HG03432 (cell line): ENCODE measurements around the gene ISOC1.
A peak's percentile ranks its signal among the peaks of the same experiment; 100 is the strongest.

Experiments
- ATAC-seq: cut with Tn5 transposase; IDR thresholded peaks from one replicate; pipeline ENCODE4 v1.9.1; 2021; ENCODE audit warnings: mild to moderate bottlenecking, moderate library complexity; ENCODE audit not compliant: unreplicated experiment

Gene ISOC1

DNA sequence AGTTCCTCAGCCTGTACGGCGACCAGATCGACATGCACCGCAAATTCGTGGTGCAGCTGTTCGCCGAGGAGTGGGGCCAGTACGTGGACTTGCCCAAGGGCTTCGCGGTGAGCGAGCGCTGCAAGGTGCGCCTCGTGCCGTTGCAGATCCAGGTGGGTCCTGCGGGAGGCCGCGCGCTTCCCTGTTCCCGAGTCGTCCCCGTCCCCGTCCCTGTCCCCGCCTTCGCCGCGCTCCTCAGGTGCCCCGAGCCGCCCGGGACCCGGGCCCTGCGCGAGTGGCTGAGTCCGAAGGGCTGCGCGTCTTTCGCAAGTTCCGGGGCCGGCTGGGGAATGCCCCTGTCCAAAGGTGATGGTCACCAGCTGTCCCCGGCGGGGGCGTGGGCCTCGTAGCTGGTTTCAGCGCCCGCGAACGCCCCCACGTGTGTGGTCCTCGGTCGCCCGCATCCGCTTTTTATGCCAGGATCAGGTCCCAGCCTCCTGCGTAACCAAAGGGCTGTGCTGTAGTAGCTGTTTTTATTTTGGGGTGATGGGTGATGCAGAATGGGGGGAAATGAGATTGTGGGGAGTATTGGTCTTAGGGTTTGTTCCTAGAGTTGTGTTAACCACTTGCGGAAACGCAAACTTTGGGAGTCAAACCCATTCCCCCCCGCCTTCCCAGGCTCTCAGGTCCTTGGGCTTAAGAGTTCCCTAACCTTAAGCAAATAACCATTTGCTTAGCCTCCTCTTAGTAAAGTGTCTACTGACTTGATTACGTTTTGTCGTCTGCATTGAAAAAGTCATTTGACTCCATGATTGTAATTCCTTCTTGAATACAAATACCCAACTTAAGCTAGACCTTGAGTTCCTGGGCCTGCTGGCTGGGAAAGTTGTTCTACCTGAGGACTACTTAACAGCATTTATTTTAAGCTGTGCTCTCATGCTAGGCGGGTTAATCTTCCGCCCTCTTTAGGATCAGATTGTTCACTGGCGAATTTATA lies 663 bp downstream of the ISOC1 start:
- ATAC-seq = peak; percentile 68

DNA sequence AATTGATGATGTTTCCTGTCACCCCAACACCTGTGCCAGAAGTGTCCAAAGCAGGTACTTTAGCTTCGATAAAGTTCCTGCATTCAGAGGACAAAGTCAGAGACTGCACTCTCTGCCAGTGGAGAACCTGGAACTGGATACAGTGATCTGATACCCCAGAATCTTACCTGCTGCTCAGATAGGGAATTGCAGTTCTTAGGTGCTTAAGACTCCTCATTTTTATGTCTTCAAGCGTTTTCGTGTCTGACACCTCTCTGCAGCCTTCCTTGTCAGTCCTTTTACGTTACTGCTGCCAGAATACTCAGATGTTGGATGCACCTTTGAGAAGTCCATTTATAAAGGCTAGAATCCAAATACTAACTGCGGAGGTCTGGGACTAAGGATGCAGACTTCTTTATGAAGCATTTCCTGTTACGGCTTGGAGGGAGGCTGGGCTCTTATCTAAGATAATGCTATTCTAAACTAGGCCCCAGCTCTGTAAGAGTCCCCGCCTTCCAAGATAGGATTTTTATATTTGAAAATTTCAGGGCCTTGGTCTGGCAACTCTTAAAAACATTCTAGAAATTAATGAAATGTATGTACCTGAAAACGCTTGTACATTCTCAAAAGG lies 1.9 kb downstream of the ISOC1 start:
- no peak for ATAC-seq

DNA sequence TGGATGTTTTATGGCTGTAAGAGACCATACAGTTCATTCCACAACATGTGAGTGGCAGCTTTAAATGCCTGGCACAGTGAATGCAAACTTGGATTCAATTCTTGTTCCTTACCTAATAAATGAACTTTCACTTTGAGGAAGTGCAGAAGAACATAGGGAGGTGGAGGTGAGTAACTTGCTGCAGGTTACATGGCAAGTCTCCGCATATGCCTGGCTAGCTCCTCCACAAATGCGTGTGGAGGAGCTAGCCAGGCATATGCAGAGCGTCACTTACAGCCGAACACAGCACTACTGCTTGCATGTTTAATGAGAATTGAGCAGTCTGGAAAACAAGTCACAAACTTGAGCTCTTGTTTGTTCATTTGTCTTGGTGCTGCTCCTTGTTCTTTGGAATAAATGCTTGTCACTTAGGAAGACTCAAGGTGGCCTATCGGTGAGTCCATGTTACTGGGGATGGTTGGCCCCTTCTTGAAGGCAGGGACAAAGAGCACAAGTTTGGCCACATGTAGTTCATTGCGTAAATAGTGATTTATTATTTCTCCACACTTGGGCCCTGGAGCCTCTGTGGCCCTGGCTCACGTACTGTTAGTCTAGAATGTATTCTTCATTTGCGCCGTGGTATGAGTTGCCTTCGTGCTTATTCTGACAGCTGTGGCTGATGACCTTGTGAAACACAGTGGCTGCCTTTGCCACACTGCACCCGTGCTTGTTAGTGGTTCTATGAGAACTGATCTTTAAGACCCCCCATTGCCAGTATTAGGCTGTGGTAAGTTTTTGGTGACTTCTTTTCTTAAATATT lies 3.1 kb downstream of the ISOC1 start:
- no peak for ATAC-seq

DNA sequence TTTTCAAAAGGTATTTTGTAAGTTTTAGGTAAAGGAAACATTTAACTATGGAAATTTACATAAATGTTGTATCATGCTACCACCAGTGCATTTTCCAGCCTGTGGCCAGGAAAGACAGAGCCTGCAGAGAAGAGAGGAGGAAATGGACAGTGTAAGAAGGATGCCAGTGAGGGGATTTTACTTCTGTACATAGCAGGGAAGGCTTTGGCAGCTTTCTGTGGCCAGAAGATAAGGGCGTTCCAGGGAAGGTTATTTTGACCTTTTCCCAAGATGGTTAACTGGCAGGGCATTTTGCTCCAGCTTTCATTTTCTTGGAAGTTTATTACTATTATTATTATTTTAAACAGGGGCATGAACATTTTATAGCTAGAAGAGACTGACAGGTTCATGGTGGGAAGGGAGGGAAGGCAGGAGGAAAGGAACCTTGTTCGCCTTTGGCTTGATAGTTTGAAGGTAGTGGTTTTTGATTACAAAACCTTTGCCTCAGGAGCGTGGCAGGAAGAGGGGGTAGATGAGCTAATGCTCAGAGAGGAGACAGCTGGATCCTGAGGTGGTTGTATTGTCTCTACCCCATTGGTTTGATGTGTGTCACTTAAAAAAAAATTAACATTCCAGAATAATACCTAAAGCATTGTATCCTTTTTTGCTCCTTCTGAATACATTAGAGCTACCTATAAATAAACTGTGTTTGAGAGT lies 4.1 kb downstream of the ISOC1 start:
- ATAC-seq = no peak

DNA sequence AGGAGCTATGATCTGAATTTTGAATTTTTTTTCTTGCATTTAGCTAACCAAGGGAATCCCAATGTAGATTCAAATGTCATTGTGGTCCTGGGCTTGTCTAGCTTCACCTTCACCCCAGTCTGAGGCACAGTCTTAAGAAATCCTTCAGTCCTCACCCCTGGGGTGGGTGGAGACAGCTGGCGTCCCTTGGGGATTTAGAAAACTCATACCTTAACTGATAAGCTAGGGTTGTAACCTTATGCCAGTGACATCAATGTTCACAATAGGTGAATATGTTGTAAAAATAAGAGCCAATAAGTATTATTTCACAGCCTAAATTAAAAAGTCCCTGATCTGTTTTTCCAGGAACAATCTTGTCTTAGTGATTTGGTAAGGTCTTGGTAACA lies 4.6 kb downstream of the ISOC1 start:
- no peak for ATAC-seq

DNA sequence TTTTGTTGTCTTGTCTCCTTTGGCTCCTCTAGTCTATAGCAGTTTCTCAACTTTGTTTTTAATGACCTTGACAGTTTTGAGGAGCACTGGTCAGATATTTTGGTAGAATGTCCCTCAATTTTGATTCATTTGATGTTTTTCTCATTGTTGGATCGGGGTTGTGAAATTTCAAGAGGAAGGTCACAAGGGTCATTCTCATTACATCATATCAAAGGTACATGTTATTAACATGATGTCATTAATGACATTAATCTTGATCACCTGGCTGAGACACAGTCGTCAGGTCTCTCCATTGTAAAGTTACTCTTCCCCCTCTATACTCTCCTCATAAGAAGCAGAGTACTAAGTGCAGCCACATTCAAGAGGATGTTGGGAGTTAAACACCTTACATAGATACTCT lies 7.2 kb downstream of the ISOC1 start:
- ATAC-seq = no peak

DNA sequence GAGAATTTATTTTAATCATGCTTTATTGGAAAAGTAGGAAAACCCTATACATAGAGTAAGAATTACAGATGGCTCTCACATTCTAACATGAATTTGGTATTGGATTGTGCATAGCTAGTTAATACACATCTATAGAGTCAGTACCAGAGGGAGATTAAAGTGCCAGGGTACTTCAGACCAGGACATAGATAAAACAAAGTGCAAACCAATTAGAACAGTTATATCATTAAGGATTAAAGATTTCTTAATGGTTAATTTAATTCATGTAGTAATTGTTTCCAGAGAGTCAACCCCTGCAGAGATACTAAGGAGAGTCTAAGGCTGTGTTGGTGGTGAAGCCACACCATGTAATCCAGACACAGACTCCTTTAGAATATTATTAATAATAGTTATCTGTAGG lies 8.8 kb downstream of the ISOC1 start:
- ATAC-seq = no peak

DNA sequence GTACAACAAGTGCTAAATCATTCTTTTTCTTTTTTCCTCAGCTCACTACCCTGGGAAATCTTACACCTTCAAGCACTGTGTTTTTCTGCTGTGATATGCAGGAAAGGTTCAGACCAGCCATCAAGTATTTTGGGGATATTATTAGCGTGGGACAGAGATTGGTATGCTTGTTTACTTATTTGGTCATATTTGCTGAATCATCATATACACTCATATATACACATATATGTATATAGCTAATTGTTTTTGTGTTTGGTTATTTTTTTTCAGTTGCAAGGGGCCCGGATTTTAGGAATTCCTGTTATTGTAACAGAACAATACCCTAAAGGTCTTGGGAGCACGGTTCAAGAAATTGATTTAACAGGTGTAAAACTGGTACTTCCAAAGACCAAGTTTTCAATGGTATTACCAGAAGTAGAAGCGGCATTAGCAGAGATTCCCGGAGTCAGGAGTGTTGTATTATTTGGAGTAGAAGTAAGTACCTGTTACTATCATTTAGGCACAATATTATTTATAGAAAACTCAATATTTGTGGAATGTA lies 10.4 kb downstream of the ISOC1 start:
- no peak for ATAC-seq

DNA sequence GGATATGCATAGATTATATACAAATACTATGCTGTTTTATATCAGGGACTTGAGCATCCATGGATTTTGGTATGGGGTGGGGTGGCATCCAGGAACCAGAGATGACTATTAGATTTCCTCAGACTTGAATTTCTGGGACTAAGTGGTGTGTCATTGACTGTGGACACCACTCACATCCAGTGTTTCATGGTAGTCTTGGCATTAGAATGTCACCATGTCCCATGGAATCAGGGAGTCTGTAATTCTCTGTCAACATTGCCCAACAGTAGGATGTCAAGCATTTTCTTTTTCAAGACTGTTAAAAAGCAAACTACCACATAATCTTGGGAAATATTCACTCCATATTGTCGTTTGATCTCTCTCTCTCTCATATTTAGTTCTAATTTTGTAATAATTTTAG lies 13.1 kb downstream of the ISOC1 start:
- no peak for ATAC-seq

DNA sequence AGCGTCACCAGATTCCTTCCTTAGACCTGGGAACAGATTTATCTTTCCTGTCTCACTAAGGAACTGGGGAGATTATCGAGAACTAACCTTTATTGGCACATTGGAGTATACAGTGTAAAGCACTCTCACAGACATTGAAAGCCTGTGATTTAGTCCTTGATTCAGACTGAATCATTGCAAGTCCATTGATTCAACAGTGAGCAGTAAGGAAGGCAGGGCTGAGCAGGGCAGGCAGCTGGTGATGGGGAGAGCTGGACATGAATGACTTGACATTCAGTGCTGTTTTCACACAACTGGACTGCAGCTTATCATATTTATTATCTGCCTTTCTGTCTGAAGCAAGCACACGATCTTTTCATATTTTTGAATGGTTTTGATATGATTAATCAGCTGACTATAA lies 16.2 kb downstream of the ISOC1 start:
- ATAC-seq = no peak

DNA sequence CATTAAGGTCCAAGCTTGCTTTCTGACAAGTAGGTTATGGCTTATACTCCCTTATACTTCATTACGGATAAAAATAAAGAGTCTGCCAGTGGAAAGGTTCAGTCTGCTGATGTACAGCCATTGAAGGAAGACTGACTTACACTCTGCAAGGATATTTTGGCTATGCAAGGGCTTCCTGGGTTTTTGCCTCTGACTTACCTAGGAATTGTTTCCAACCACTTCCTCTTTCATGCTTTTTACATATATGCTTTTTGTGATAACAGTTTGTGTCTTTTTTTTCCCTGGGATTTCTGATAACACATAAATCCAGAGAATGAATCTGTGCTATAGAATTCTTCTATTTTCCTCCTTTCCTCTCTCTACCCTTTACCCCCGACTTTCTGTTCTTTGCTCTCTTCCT lies 16.8 kb downstream of the ISOC1 start:
- ATAC-seq = no peak

DNA sequence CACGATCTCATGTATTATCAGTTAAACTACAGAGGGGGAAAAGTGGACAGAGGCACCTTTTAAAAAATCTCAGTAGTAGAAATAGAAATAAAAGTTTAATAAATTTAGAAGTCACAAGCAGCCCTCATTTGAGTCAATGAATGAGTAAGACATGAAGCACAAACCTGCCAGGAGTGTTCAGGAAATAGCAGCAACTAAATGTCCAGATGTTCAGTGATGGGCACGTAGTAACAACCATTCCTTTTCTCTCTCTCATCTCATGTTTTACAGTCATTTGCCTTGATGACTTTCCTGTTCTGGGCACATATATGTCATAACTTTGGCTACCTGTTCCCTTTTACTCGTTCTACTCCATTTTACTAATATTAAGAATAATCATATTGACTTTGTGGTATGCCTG lies 17.7 kb downstream of the ISOC1 start:
- ATAC-seq = no peak

DNA sequence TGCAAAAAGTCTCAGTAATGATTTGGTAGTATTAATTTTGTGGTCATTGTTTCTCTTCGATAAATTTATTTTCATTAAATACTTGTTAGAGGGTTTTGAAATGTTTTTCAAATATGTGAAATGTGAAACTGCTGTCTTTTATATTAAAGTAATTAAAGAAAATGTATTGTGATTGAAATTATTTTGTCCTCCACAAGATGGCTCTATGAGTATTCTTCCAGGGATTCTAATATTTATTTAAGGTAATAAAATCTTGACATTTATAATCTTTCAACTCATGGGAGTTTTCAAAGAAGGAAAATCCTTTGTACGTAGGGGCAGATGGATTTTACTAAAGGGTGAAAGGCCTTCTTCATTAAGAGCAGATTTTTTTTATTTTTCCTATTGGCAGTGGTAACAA lies 19.3 kb downstream of the ISOC1 start:
- ATAC-seq = no peak

DNA sequence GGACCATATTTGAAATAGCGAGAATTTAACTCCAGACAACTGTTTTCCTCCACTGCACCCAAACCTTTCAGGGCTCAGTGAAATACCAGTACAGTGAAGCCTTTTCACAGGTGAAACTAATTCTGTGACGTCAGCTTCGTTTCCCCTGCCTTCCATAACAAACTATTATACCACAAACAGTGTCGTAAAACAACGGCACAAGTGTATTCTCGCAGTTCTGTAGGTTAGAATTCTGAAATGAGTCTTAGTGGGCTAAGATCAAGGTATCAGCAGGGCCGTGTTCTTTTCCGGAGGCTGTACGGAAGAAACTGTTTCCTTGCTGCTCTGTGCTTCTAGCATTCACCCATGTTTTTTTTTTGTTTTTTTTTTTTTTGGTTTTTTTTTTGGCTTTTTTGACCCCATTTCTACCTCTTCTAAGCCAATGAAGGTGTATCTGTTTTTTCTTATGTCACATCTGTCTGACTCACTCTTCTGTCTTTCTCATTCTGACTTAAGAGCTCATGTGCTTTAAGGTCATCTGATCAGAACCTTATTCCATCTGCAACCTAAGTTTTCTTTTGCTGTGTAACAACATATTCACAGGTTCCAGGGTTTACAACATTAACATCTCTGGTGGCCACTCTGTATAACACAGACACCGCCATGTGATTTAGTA lies 20.1 kb downstream of the ISOC1 start:
- ATAC-seq = no peak

DNA sequence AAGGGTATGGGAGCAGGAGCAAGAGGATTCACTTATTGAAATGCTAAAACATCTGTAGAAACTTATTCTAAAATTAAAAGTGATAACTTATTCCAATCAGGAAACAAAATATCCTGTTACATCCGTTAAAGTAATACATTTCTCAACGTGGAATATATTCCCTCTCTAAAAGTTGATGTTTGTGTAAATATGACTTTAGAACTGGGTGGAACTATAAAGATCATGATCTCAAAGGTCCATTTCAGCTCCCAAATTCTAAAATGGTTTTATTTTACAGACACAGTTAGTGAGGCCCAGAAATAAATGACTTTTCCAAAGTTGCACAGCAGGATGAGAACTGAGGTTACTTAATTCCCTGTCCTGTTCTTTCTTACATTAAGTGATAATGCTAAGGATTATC lies 21.1 kb downstream of the ISOC1 start:
- no peak for ATAC-seq

DNA sequence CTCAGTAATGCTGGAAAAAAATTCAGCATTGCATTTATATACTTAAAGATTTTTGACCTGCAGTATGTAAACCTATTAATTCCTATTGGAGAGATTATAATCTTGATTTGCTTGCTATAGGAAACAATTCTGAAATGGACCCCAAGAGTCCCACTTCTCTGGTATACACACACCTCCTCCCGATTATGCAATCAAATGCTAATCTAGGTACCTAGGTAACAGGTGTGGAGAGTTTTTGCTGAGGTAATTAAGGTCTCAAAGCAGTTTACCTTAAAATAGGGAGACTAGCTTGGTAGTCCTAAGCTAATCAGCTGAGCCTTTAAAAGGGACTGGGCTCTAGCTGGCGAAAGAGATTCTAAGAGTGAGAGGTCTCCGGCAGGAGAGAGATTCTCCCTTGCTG lies 22.2 kb downstream of the ISOC1 start:
- ATAC-seq = no peak

DNA sequence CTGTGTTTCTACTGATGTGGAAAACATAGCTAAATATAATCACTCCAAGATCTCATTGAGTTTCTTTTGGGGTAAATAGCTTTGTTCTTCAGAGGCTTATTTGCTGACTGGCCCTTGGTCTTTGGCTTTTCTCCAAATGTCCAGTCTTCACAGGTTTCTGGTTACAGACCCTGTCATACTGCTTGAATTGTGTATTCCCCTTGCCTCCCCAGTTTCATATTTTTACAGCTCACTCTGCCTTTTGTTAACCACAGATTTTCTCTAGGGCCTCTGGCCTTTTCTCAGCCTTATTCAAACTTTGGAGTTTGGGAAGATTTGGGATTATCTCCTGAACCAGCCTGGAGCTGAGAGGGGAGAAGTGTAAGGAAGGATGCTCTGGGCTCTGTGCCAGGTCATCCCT lies 23.9 kb downstream of the ISOC1 start:
- no peak for ATAC-seq

DNA sequence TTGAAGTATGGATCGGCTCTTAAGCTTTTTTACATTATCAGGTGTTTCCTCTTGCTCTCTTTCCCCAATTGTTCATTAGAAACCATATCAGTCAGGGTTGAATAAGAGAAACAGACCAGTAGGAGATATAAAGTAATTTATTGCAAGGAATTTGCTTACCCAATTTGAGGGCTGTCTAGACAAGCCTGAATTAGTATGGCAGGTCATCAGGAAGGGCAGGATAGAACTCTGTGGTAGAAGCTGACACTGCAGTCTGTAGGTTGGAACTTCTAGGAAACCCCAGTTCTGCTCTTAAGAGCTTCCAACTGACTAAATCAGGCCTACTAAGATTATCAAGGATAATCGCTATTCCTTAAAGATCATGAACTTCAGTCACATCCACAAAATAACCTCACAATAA lies 24.3 kb downstream of the ISOC1 start:
- ATAC-seq = no peak

DNA sequence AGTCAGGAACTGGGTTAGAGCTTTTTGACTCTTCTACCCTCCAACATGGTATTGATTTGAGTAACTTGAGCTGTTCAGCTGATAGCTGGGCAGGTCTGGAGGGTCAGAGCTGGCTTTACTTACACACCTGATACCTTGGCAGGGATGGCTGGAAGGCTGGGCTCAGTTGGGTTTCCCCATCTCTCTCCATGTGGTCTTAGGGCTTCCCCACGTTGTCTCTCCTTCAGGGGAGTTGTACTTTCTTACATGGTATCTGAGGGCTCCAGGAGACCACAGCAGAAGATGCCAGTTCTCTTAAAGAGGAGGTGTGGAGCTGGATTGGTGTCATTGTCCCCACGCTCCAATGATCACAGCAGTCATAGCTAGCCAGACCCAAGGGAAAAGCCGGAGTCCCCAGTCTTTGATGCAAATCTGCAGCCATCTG lies 25.6 kb downstream of the ISOC1 start:
- peak; percentile 81 for ATAC-seq

DNA sequence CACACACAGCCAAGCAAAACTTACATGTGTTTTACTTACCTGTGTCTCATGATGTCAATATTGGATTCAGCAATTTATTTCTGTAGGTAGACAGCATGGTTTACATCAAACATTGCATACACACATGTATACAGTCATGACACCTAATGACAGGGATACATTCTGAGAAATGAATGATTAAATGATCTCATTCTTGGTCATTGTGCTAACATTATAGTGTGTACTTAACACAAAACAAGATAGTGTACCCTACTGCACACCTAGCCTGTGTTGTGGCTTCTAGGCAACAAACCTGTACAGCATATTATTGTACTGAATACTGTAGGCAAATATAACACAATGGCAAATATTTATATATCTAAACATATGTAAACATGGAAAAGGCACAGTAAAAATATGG lies 28.0 kb downstream of the ISOC1 start:
- ATAC-seq = no peak
